ENCODE results near the gene HBG1.
"Not testable (repeated sequence)": the region's sequence is repeated elsewhere in the genome, so short reads cannot be mapped to it uniquely, and the experiment has no call there.

Gene HBG1

GRCh38 chr11:5249807-5250396 is at the start of gene HBG1:
TSS of gene HBG1 (minus strand) at chr11:5249857. CDS start at chr11:5249804, 53 bp downstream.
- not testable (repeated sequence) for DNase-seq

GRCh38 chr11:5298451-5298850 is 48.8 kb upstream of the HBG1 start:
- no peak for DNase-seq

- DNase-seq = no peak
Measured at GRCh38 chr11:5297721-5298323, 48.2 kb upstream of the HBG1 start.

GRCh38 chr11:5294342-5294995 is 44.8 kb upstream of the HBG1 start:
- not testable (repeated sequence) for DNase-seq

GRCh38 chr11:5293028-5293427 is 43.4 kb upstream of the HBG1 start:
- DNase-seq = no peak

GRCh38 chr11:5291207-5291838 is 41.7 kb upstream of the HBG1 start:
- peak; percentile 26 to 27 for DNase-seq

GRCh38 chr11:5290106-5290505 is 40.4 kb upstream of the HBG1 start:
- DNase-seq = no peak

GRCh38 chr11:5289696-5290095 is 40.0 kb upstream of the HBG1 start:
- no peak for DNase-seq

- DNase-seq = no peak
Measured at GRCh38 chr11:5288906-5289550, 39.4 kb upstream of the HBG1 start.

- DNase-seq = no peak
Measured at GRCh38 chr11:5288108-5288905, 38.6 kb upstream of the HBG1 start.

GRCh38 chr11:5286901-5287300 is 37.2 kb upstream of the HBG1 start:
- no peak for DNase-seq

- DNase-seq = no peak
Measured at GRCh38 chr11:5286351-5286750, 36.7 kb upstream of the HBG1 start.

GRCh38 chr11:5285703-5286340 is 36.2 kb upstream of the HBG1 start:
- DNase-seq = no peak

- DNase-seq = no peak
Measured at GRCh38 chr11:5284637-5285036, 35.0 kb upstream of the HBG1 start.

- DNase-seq = no peak
Measured at GRCh38 chr11:5283882-5284281, 34.2 kb upstream of the HBG1 start.

- no peak for DNase-seq
Measured at GRCh38 chr11:5283086-5283485, 33.4 kb upstream of the HBG1 start.

GRCh38 chr11:5282628-5283027 is 33.0 kb upstream of the HBG1 start:
- no peak for DNase-seq

GRCh38 chr11:5281596-5281995 is 31.9 kb upstream of the HBG1 start:
- DNase-seq = no peak

- peak; percentile 34 to 41 for DNase-seq
Measured at GRCh38 chr11:5280582-5281102, 31.0 kb upstream of the HBG1 start.

GRCh38 chr11:5279471-5280090 is 29.9 kb upstream of the HBG1 start:
- no peak for DNase-seq

GRCh38 chr11:5277807-5278382 is 28.2 kb upstream of the HBG1 start:
- no peak for DNase-seq

All from AML-193 (cell line).